Measurements from ENCODE around the gene DAW1. TPM values are rescaled to one million over a fixed set of nuclear protein-coding genes. Genes with fewer than 3 reads are reported as not detected.

Gene DAW1
- total and polyA plus RNA-seq, 2 donors (not counting 1 experiment from before 2014, with no cell fraction given) = 0.11 TPM; not detected in 1

- no peaks in the 10 kb centered on the region for H4K20me1 ChIP-seq (ENCODE audit: control insufficient read depth, extremely low read depth, insufficient read depth, low read length)
- no peak overlapping the region for H3K9ac ChIP-seq (ENCODE audit: insufficient read depth, low read length)
- no peaks in the 10 kb centered on the region for H3K9me3 ChIP-seq (ENCODE audit: control insufficient read depth, insufficient read depth, low read depth, low read length)
- no peaks in the 10 kb centered on the region for H3K36me3 ChIP-seq (ENCODE audit: control insufficient read depth, insufficient read depth, low read length)
- no peaks in the 10 kb centered on the region for H3K79me2 ChIP-seq (ENCODE audit: control insufficient read depth, insufficient read depth, low read length)
- H3K27ac ChIP-seq (ENCODE audit: insufficient read depth, low read length) = no peak overlapping the region
- H3K4me2 ChIP-seq (ENCODE audit: extremely low read depth, insufficient read depth, low read length) = no peak overlapping the region
- no peaks in the 10 kb centered on the region for H3K4me1 ChIP-seq (ENCODE audit: control insufficient read depth, extremely low read depth, insufficient read depth, low read length)
- TF ChIP-seq EZH2 (IDR thresholded peaks at IDR 0.05; ENCODE audit: low read length, missing control alignments) (no peak), CTCF (conservative IDR thresholded peaks at IDR 0.05 in 1 of 2, IDR thresholded peaks at IDR 0.05 in 1 of 2; ENCODE audit: low read depth in 1 of 2, low read length in 2 of 2) (no peak)
- no peak for DNase-seq (ENCODE audit: low read depth in 2 of 2)
- no peak overlapping the region for H2AFZ ChIP-seq (ENCODE audit: low read length)
- no peaks in the 10 kb centered on the region for H3K27me3 ChIP-seq (ENCODE audit: control insufficient read depth, insufficient read depth, low read length)
- H3K4me3 ChIP-seq (replicated peaks in 1 of 4; ENCODE audit: control extremely low read depth in 1 of 4, insufficient read depth in 1 of 4, low read depth in 3 of 4, low read length in 4 of 4) = no peak overlapping the region
These were observed 17.9 kb downstream of the DAW1 start for GRCh38 chr2:227889336-227889735.

GRCh38 chr2:227890495-227891079, 19.2 kb downstream of the DAW1 start:
- H3K4me2 ChIP-seq (ENCODE audit: extremely low read depth, insufficient read depth, low read length) = no peak overlapping the region
- no peaks in the 10 kb centered on the region for H3K9me3 ChIP-seq (ENCODE audit: control insufficient read depth, insufficient read depth, low read depth, low read length)
- no peaks in the 10 kb centered on the region for H4K20me1 ChIP-seq (ENCODE audit: control insufficient read depth, extremely low read depth, insufficient read depth, low read length)
- no peaks in the 10 kb centered on the region for H3K4me1 ChIP-seq (ENCODE audit: control insufficient read depth, extremely low read depth, insufficient read depth, low read length)
- no peaks in the 10 kb centered on the region for H3K36me3 ChIP-seq (ENCODE audit: control insufficient read depth, insufficient read depth, low read length)
- peak; percentile 30 to 74 for DNase-seq (ENCODE audit: low read depth in 2 of 2)
- no peak overlapping the region for H2AFZ ChIP-seq (ENCODE audit: low read length)
- H3K27ac ChIP-seq (ENCODE audit: insufficient read depth, low read length) = no peak overlapping the region
- no peaks in the 10 kb centered on the region for H3K27me3 ChIP-seq (ENCODE audit: control insufficient read depth, insufficient read depth, low read length)
- TF ChIP-seq CTCF (conservative IDR thresholded peaks at IDR 0.05 in 1 of 2, IDR thresholded peaks at IDR 0.05 in 1 of 2; ENCODE audit: low read depth in 1 of 2, low read length in 2 of 2) (peak; percentile 15 to 46), EZH2 (IDR thresholded peaks at IDR 0.05; ENCODE audit: low read length, missing control alignments) (no peak)
- H3K9ac ChIP-seq (ENCODE audit: insufficient read depth, low read length) = no peak overlapping the region
- H3K4me3 ChIP-seq (replicated peaks in 1 of 4; ENCODE audit: control extremely low read depth in 1 of 4, insufficient read depth in 1 of 4, low read depth in 3 of 4, low read length in 4 of 4) = no peak overlapping the region
- no peaks in the 10 kb centered on the region for H3K79me2 ChIP-seq (ENCODE audit: control insufficient read depth, insufficient read depth, low read length)

- Histone ChIP-seq H4K20me1 (ENCODE audit: control insufficient read depth, extremely low read depth, insufficient read depth, low read length) (no peaks in the 10 kb centered on the region), H2AFZ (ENCODE audit: low read length) (no peak overlapping the region), H3K27me3 (ENCODE audit: control insufficient read depth, insufficient read depth, low read length) (no peaks in the 10 kb centered on the region), H3K4me1 (ENCODE audit: control insufficient read depth, extremely low read depth, insufficient read depth, low read length) (no peaks in the 10 kb centered on the region), H3K4me3 (replicated peaks in 1 of 4; ENCODE audit: control extremely low read depth in 1 of 4, insufficient read depth in 1 of 4, low read depth in 3 of 4, low read length in 4 of 4) (no peak overlapping the region), H3K79me2 (ENCODE audit: control insufficient read depth, insufficient read depth, low read length) (no peaks in the 10 kb centered on the region), H3K36me3 (ENCODE audit: control insufficient read depth, insufficient read depth, low read length) (no peaks in the 10 kb centered on the region), H3K4me2 (ENCODE audit: extremely low read depth, insufficient read depth, low read length) (no peak overlapping the region), H3K27ac (ENCODE audit: insufficient read depth, low read length) (no peak overlapping the region), H3K9me3 (ENCODE audit: control insufficient read depth, insufficient read depth, low read depth, low read length) (no peaks in the 10 kb centered on the region), H3K9ac (ENCODE audit: insufficient read depth, low read length) (no peak overlapping the region)
- no peak for DNase-seq (ENCODE audit: low read depth in 2 of 2)
- no peak for TF ChIP-seq CTCF (conservative IDR thresholded peaks at IDR 0.05 in 1 of 2, IDR thresholded peaks at IDR 0.05 in 1 of 2; ENCODE audit: low read depth in 1 of 2, low read length in 2 of 2)
- TF ChIP-seq EZH2 (IDR thresholded peaks at IDR 0.05; ENCODE audit: low read length, missing control alignments) = no peak
These were observed 20.2 kb downstream of the DAW1 start for GRCh38 chr2:227891673-227892072.
